ENCODE data around the gene KLHL20. TPM values are rescaled to one million over a fixed set of nuclear protein-coding genes. Genes with fewer than 3 reads are reported as not detected.

KLHL20 gene
- total and polyA plus RNA-seq, 2 of the 13 experiments (the other 11 are each of a cell fraction or from before 2014, with no cell fraction given) = 7.4 to 14.3 TPM

GRCh38 chr1:173714759-173715537 lies at the start of gene KLHL20 (continued):
- TF ChIP-seq SP4 (CRISPR knock-in tag; IDR thresholded peaks at IDR 0.05) (peak; percentile 74), ZBTB25 (CRISPR knock-in tag; IDR thresholded peaks at IDR 0.05) (peak; percentile 89), ARID4A (CRISPR knock-in tag; IDR thresholded peaks at IDR 0.05; ENCODE audit: borderline replicate concordance) (peak; percentile 95), NFE2L1 (CRISPR knock-in tag; IDR thresholded peaks at IDR 0.05; ENCODE audit: borderline replicate concordance) (no peak), POLR2A (IDR thresholded peaks at IDR 0.05; ENCODE audit: insufficient read depth in 1 of 2, low read depth in 2 of 2, low read length in 2 of 2) (peak; percentile 74 to 81), HBP1 (CRISPR knock-in tag; IDR thresholded peaks at IDR 0.05; ENCODE audit: low read depth) (no peak), REPIN1 (CRISPR knock-in tag; IDR thresholded peaks at IDR 0.05; ENCODE audit: borderline replicate concordance, low read depth) (peak; percentile 75; the same call in 1 of the 2 replicates), FOXK1 (CRISPR knock-in tag; IDR thresholded peaks at IDR 0.05; ENCODE audit: borderline replicate concordance, low read depth) (peak; percentile 96; the same call in 1 of the 2 replicates), THAP9 (CRISPR knock-in tag; IDR thresholded peaks at IDR 0.05; ENCODE audit: borderline replicate concordance) (peak; percentile 84; the same call in 1 of the 2 replicates), YY1 (IDR thresholded peaks at IDR 0.05; ENCODE audit: insufficient read depth, insufficient replicate concordance, low read depth, low read length) (peak; percentile 67), STAG1 (CRISPR knock-in tag; IDR thresholded peaks at IDR 0.05) (no peak; the same call in 1 of the 2 replicates), HOMEZ (CRISPR knock-in tag; IDR thresholded peaks at IDR 0.05; ENCODE audit: low read depth) (peak; percentile 49; the same call in 1 of the 2 replicates), ZNF460 (CRISPR knock-in tag; IDR thresholded peaks at IDR 0.05; ENCODE audit: borderline replicate concordance) (peak; percentile 43; the same call in 1 of the 2 replicates), ZNF749 (CRISPR knock-in tag; IDR thresholded peaks at IDR 0.05; ENCODE audit: borderline replicate concordance) (peak; percentile 59; the same call in 1 of the 2 replicates), NR1H2 (CRISPR knock-in tag; IDR thresholded peaks at IDR 0.05; ENCODE audit: borderline replicate concordance, low read depth) (no peak), POGZ (CRISPR knock-in tag; IDR thresholded peaks at IDR 0.05) (peak; percentile 98)

All from HepG2 (cell line).